ENCODE data around the gene FBXL13. TPM values are rescaled to one million over a fixed set of nuclear protein-coding genes. Genes with fewer than 3 reads are reported as not detected.

FBXL13 gene
- total and polyA plus RNA-seq, 10 of the 15 experiments (the other 5 are each of a cell fraction or from before 2014, with no cell fraction given) = 0.08 to 0.95 (median 0.28) TPM; not detected in 2

GRCh38 chr7:102859799-102860125 is 214.8 kb downstream of the FBXL13 start:
- no peak for FAIRE-seq
- DNase-seq (ENCODE audit: low read depth, low spot score) = no peak
- ChIA-PET SMC1A (ENCODE audit: uncharacterized antibody, unreplicated experiment) (interaction anchor here (1.2 kb wide), 1 partner anchor 33 kb away, joined by 3 read pairs; no protein-coding TSS in a partner anchor), CTCF (no interaction called here), POLR2A (interaction anchor here (0.6 kb wide), 1 partner anchor 69 kb away, joined by 9 read pairs; no protein-coding TSS in a partner anchor), RAD21 (ENCODE audit: unreplicated experiment) (no interaction called here)
- in situ Hi-C loops (cut with MboI) (no loop called here), intact Hi-C loops (cut with micrococcal nuclease; ENCODE audit: unreplicated experiment) (no loop called here)
- Histone ChIP-seq H3K4me1 (ENCODE audit: control insufficient read depth, insufficient read depth, low read length) (no peaks in the 10 kb centered on the region), H3K4me3 (no peak overlapping the region), H3K36me3 (ENCODE audit: control insufficient read depth in 2 of 2, insufficient read depth in 2 of 2, low read length in 1 of 2) (no peaks in the 10 kb centered on the region), H4K20me1 (ENCODE audit: control insufficient read depth, insufficient read depth) (no peaks in the 10 kb centered on the region), H3K9me3 (replicated peaks; ENCODE audit: control insufficient read depth, insufficient read depth, low read length) (no peaks in the 10 kb centered on the region), H3K4me2 (ENCODE audit: control insufficient read depth, insufficient read depth) (no peak overlapping the region), H2AFZ (ENCODE audit: control insufficient read depth, low read depth, low read length) (no peak overlapping the region), H3K79me2 (ENCODE audit: control insufficient read depth, insufficient read depth, low read length) (no peaks in the 10 kb centered on the region), H3K27ac (ENCODE audit: control insufficient read depth, insufficient read depth) (no peak overlapping the region), H3K9ac (ENCODE audit: control insufficient read depth, insufficient read depth, low read length) (no peak overlapping the region), H3K27me3 (replicated peaks in 1 of 2; ENCODE audit: control insufficient read depth in 2 of 2, insufficient read depth in 2 of 2, low read length in 1 of 2) (no peaks in the 10 kb centered on the region)
- 23% methylated on average over 3 of the region's 3 CpGs for WGBS (ENCODE audit: insufficient coverage, insufficient replicate concordance, low lambda C conversion rate, missing lambda C conversion rate)
- ATAC-seq = no peak
- TF ChIP-seq ATF7 (IDR thresholded peaks at IDR 0.05; ENCODE audit: low read depth) (no peak), DPF2 (IDR thresholded peaks at IDR 0.05) (no peak), TCF3 (IDR thresholded peaks at IDR 0.05; ENCODE audit: borderline replicate concordance, insufficient read depth, low read depth, low read length) (no peak), SREBF1 (IDR thresholded peaks at IDR 0.05; ENCODE audit: low read length) (no peak), KLF5 (IDR thresholded peaks at IDR 0.05; ENCODE audit: partially characterized antibody) (no peak), MEF2B (IDR thresholded peaks at IDR 0.05; ENCODE audit: partially characterized antibody, poor library complexity, severe bottlenecking) (no peak), JUNB (IDR thresholded peaks at IDR 0.05) (no peak), NBN (IDR thresholded peaks at IDR 0.05) (no peak), USF2 (IDR thresholded peaks at IDR 0.05; ENCODE audit: borderline replicate concordance, low read depth, low read length) (no peak), IRF4 (IDR thresholded peaks at IDR 0.05; ENCODE audit: low read depth, low read length) (no peak), GABPA (IDR thresholded peaks at IDR 0.05; ENCODE audit: low read depth) (no peak), PBX3 (IDR thresholded peaks at IDR 0.05; ENCODE audit: insufficient replicate concordance, low read depth, low read length) (no peak), CEBPB (IDR thresholded peaks at IDR 0.05; ENCODE audit: borderline replicate concordance in 1 of 2, low read depth in 2 of 2, low read length in 2 of 2) (no peak), CBX5 (IDR thresholded peaks at IDR 0.05; ENCODE audit: low read depth) (no peak), HDAC6 (IDR thresholded peaks at IDR 0.05; ENCODE audit: unreplicated experiment) (no peak), NR2F1 (conservative IDR thresholded peaks at IDR 0.05) (no peak), RUNX3 (IDR thresholded peaks at IDR 0.05; ENCODE audit: low read length) (no peak), SMAD5 (IDR thresholded peaks at IDR 0.05; ENCODE audit: low read depth) (no peak), USF1 (IDR thresholded peaks at IDR 0.05; ENCODE audit: borderline replicate concordance, extremely low read length, insufficient read depth, low read depth, low read length) (no peak), NR2C2 (IDR thresholded peaks at IDR 0.05; ENCODE audit: borderline replicate concordance, control insufficient read depth, insufficient read length, low read depth) (no peak)
- BruUV-seq (replicated peaks) = no TSS peak

Measured in GM12878 (cell line).